HFF-Myc (cell line): Measurements from ENCODE around the gene DTNA.

Source experiments
- DNase-seq: peaks from one replicate; pipeline ENCODE4 v3.0.0-alpha.2; 2011; ENCODE audit warnings: low read depth; ENCODE audit errors: extremely low read depth
- H3K4me3 ChIP-seq: replicated peaks from 2 replicates; pipeline ENCODE4 v1.5.1; 2011; ENCODE audit warnings: low read depth, mild to moderate bottlenecking, control low read depth, low read length
- TF ChIP-seq, protein P1 (sequence below): IDR thresholded peaks from 2 replicates; pipeline ENCODE4 v1.5.1; 2012; ENCODE audit warnings: mild to moderate bottlenecking, low read depth, low read length, control low read depth; ENCODE audit errors: missing control alignments

Gene DTNA

GRCh38 chr18:34795070-34795732 is 85.1 kb downstream of the DTNA start:
- H3K4me3 ChIP-seq = no peak overlapping the region
- DNase-seq = no peak
- TF ChIP-seq, protein P1, sequence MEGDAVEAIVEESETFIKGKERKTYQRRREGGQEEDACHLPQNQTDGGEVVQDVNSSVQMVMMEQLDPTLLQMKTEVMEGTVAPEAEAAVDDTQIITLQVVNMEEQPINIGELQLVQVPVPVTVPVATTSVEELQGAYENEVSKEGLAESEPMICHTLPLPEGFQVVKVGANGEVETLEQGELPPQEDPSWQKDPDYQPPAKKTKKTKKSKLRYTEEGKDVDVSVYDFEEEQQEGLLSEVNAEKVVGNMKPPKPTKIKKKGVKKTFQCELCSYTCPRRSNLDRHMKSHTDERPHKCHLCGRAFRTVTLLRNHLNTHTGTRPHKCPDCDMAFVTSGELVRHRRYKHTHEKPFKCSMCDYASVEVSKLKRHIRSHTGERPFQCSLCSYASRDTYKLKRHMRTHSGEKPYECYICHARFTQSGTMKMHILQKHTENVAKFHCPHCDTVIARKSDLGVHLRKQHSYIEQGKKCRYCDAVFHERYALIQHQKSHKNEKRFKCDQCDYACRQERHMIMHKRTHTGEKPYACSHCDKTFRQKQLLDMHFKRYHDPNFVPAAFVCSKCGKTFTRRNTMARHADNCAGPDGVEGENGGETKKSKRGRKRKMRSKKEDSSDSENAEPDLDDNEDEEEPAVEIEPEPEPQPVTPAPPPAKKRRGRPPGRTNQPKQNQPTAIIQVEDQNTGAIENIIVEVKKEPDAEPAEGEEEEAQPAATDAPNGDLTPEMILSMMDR = no peak

DNA sequence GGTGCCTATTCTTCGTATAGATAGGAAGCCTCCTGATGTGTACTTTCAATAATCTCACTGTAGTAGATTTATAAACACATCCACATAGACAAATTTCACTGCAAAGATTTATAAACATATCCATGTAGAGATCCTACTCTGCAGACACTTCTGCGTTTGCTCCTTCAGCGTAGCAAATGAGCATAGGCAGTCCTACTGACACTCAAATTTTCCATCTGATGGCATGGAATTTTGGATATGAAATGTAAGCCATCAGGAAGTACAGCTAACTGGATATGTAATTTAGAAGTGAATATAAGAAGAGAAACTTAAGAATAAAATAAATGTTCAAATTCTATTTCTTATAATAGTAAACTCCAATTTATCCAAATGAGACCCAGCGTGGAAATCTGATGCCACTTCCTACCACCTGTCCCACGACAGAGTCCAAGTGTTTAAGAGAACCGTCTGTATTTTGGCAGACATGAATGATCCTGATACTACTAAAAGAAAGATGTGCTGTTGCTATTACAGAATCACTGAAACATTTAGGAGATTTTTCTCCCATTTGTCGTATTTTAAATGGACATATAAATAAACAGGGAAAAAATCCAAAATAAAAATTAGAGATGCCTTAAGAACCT is 86.0 kb downstream of the DTNA start:
- TF ChIP-seq, protein P1 = no peak
- no peak for DNase-seq
- no peak overlapping the region for H3K4me3 ChIP-seq

- no peak for DNase-seq
- TF ChIP-seq, protein P1 = no peak
- no peak overlapping the region for H3K4me3 ChIP-seq
These were observed 89.2 kb downstream of the DTNA start for GRCh38 chr18:34799291-34799690.

- no peak overlapping the region for H3K4me3 ChIP-seq
- TF ChIP-seq, protein P1 = no peak
- DNase-seq = no peak
These were observed 90.3 kb downstream of the DTNA start for GRCh38 chr18:34800381-34800780.

GRCh38 chr18:34801774-34802173 is 91.7 kb downstream of the DTNA start:
- TF ChIP-seq, protein P1 = no peak
- peak; percentile 22 for DNase-seq

GRCh38 chr18:34802959-34803358 is 92.9 kb downstream of the DTNA start:
- H3K4me3 ChIP-seq = no peak overlapping the region
- no peak for DNase-seq
- TF ChIP-seq, protein P1 = no peak

More at GRCh38 chr18:34801774-34802173, 91.7 kb downstream of the DTNA start:
- no peak overlapping the region for H3K4me3 ChIP-seq
